HG02938 (cell line): Measurements from ENCODE around the gene TXNIP.

Source experiments
- ATAC-seq: cut with Tn5 transposase; IDR thresholded peaks from one replicate; pipeline ENCODE4 v1.9.1; 2021; ENCODE audit warnings: mild to moderate bottlenecking, moderate library complexity; ENCODE audit not compliant: unreplicated experiment

The TXNIP gene

GRCh38 chr1:145946477-145946986, 49.8 kb downstream of the TXNIP start:
- no peak for ATAC-seq

- ATAC-seq, result no peak
Measured at GRCh38 chr1:145944532-145944931, 51.8 kb downstream of the TXNIP start.

GRCh38 chr1:145942871-145943270, 53.5 kb downstream of the TXNIP start:
- ATAC-seq, result no peak
